ENCODE results near the gene ZDBF2.
"Not testable (repeated sequence)": the region's sequence is repeated elsewhere in the genome, so short reads cannot be mapped to it uniquely, and the experiment has no call there.

Gene ZDBF2

GRCh38 chr2:206259376-206260187, 14.9 kb upstream of the ZDBF2 start:
- DNase-seq: peak; percentile 45

GRCh38 chr2:206260188-206261012, 14.1 kb upstream of the ZDBF2 start:
- peak; percentile 82 for DNase-seq

GRCh38 chr2:206263959-206264603, 10.4 kb upstream of the ZDBF2 start:
- no peak for DNase-seq

GRCh38 chr2:206266130-206267125, 8.0 kb upstream of the ZDBF2 start:
- DNase-seq: no peak

- no peak for DNase-seq
Measured at GRCh38 chr2:206267567-206267966, 6.9 kb upstream of the ZDBF2 start.

GRCh38 chr2:206271065-206271464, 3.4 kb upstream of the ZDBF2 start:
- no peak for DNase-seq

GRCh38 chr2:206273905-206274304, 558 bp upstream of the ZDBF2 start:
- DNase-seq: no peak

GRCh38 chr2:206275312-206276055, 1.0 kb downstream of the ZDBF2 start:
- DNase-seq: peak; percentile 50

- DNase-seq: no peak
Measured at GRCh38 chr2:206276169-206276942, 1.9 kb downstream of the ZDBF2 start.

GRCh38 chr2:206277503-206277902, 3.0 kb downstream of the ZDBF2 start:
- DNase-seq: no peak

GRCh38 chr2:206282746-206283145, 8.3 kb downstream of the ZDBF2 start:
- no peak for DNase-seq

GRCh38 chr2:206287197-206287596, 12.7 kb downstream of the ZDBF2 start:
- no peak for DNase-seq

- DNase-seq: no peak
Measured at GRCh38 chr2:206289391-206289790, 14.9 kb downstream of the ZDBF2 start.

- DNase-seq: no peak
Measured at GRCh38 chr2:206296128-206296527, 21.7 kb downstream of the ZDBF2 start.

- not testable (repeated sequence) for DNase-seq
Measured at GRCh38 chr2:206299608-206300007, 25.1 kb downstream of the ZDBF2 start.

GRCh38 chr2:206305523-206306245, 31.2 kb downstream of the ZDBF2 start:
- peak; percentile 13 for DNase-seq

GRCh38 chr2:206311026-206311425, 36.6 kb downstream of the ZDBF2 start:
- DNase-seq: no peak

GRCh38 chr2:206316141-206316540, 41.7 kb downstream of the ZDBF2 start:
- no peak for DNase-seq

- no peak for DNase-seq
Measured at GRCh38 chr2:206323033-206323432, 48.6 kb downstream of the ZDBF2 start.

- no peak for DNase-seq
Measured at GRCh38 chr2:206323486-206323885, 49.0 kb downstream of the ZDBF2 start.
